Neural progenitor cell (in vitro differentiated cells): ENCODE data around the gene SOS2.

Experiments
- CTCF ChIP-seq: fragments of 200-600 bp; sonication (generic); IDR thresholded peaks from 2 replicates; pipeline ENCODE4 v1.5.1; 2017; ENCODE audit warnings: antibody characterized with exemption, mild to moderate bottlenecking
- EZH2 ChIP-seq: fragments of 200-600 bp; sonication (generic); IDR thresholded peaks from 2 replicates; pipeline ENCODE4 v1.6.1; 2017; ENCODE audit warnings: antibody characterized with exemption, mild to moderate bottlenecking, moderate library complexity

DNA sequence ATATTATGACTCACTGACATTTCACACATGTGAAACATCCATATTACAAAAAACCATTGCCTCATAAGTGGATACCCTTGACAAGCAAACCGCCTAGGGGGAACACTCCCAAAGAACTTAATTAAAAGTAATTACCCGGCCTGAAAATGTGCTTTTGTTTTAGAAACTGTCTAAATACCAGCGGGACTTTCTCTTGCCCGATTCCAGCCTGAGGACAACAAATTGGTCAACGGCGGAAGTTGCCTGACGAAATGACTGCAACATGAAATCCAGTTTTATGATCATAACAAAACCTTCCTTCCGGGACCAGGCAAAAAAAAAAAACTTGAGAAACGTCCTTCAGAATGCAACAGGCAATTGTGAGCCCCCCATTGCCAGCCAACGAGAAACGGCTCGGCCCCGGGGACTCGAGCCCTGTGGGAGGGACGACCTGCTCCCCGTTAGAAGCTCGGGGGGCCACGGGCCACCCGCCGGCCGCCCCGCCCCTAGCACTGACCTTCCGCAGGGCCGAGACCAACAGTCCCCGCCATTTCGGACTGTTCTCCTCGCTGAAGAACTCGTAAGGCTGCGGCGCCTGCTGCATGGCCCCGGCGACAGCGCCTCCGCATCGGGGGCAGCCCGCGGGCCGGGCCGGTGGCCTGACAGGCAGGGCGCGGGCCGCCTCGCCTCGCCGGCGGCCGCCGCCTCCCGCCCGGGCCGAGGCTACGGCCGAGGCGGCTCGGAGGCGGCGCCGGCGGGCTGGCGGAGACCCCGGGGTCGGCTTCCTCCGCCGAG lies 490 bp downstream of the SOS2 start:
- TF ChIP-seq EZH2 (no peak), CTCF (no peak)
